Muscle layer of colon (tissue), 2 donors: ENCODE data around the gene DHRSX.
A peak's percentile ranks its signal among the peaks of the same experiment; 100 is the strongest.

Experiments
- H3K27ac ChIP-seq: one replicate; pipeline ENCODE4 v1.7.0; 2013; ENCODE audit warnings: low read depth, mild to moderate bottlenecking, low read length, moderate library complexity
- H3K27me3 ChIP-seq, 2 donors: one replicate each; pipeline ENCODE4 v1.7.0; 2013; ENCODE audit warnings: low read length in 2 of 2, mild to moderate bottlenecking in 2 of 2; ENCODE audit not compliant: insufficient read depth in 2 of 2, control insufficient read depth in 1 of 2
- H3K36me3 ChIP-seq: one replicate; pipeline ENCODE4 v1.7.0; 2013; ENCODE audit warnings: mild to moderate bottlenecking, low read length; ENCODE audit not compliant: insufficient read depth
- H3K4me1 ChIP-seq: one replicate; pipeline ENCODE4 v1.7.0; 2013; ENCODE audit warnings: mild to moderate bottlenecking, low read length; ENCODE audit not compliant: insufficient read depth
- H3K4me3 ChIP-seq, 2 donors: one replicate each; pipeline ENCODE4 v1.7.0; 2013; ENCODE audit warnings: low read length in 2 of 2, low read depth in 1 of 2, mild to moderate bottlenecking in 1 of 2, moderate library complexity in 1 of 2
- H3K9ac ChIP-seq: one replicate; pipeline ENCODE4 v1.7.0; 2013; ENCODE audit warnings: low read length
- H3K9me3 ChIP-seq: one replicate; pipeline ENCODE4 v1.7.0; 2013; ENCODE audit warnings: mild to moderate bottlenecking, low read length
- donor health status: abdominal sarcoma.
- donor health status: Adenocarcinoma of cecum.

The DHRSX gene, protein sequence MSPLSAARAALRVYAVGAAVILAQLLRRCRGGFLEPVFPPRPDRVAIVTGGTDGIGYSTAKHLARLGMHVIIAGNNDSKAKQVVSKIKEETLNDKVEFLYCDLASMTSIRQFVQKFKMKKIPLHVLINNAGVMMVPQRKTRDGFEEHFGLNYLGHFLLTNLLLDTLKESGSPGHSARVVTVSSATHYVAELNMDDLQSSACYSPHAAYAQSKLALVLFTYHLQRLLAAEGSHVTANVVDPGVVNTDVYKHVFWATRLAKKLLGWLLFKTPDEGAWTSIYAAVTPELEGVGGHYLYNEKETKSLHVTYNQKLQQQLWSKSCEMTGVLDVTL

GRCh38 chrX:2500803-2501558, at the start of gene DHRSX, which contains the start of gene ZBED1:
TSS of gene DHRSX (minus strand) at chrX:2500976. CDS start at chrX:2500925, 51 bp downstream.
TSS of gene ZBED1 (minus strand) at chrX:2500976. CDS start at chrX:2490719, 10,257 bp downstream.
- H3K9me3 ChIP-seq: no peaks in the 10 kb centered on the region
- H3K27me3 ChIP-seq: no peaks in the 10 kb centered on the region
- H3K4me1 ChIP-seq: peaks cover 26% of the 10 kb centered on the region
- peak within 1 kb of the TSS; percentile 75 to 94 for H3K4me3 ChIP-seq
- no peaks in the 10 kb centered on the region for H3K36me3 ChIP-seq
- H3K9ac ChIP-seq: no peak within 1 kb of the TSS
- peak within 1 kb of the TSS; percentile 78 for H3K27ac ChIP-seq

DNA sequence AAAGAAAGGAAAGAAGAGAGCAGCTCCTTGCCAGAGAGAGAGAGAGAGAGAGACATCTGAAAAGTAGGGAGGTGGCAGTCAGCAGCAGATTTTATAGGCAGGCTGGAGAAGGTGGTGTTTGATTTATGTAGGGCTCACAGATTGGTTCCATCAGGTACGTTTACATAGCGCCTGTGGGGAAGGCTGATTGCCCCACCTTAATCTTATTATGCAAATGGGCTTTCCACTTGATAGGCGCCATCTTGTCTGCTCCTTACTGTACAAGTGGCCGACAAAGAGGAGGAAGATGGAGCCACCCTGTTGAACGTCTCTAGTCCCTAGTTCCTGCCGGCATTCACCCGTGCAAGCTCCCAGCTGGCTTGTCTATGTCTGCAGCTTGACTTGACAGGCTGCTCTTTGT, 49.1 kb upstream of the DHRSX start:
- Histone ChIP-seq H3K27me3 (no peaks in the 10 kb centered on the region), H3K9ac (no peak overlapping the region), H3K4me1 (no peaks in the 10 kb centered on the region), H3K4me3 (no peak overlapping the region), H3K36me3 (no peaks in the 10 kb centered on the region), H3K27ac (no peak overlapping the region), H3K9me3 (no peaks in the 10 kb centered on the region)

GRCh38 chrX:2548711-2549423, 48.1 kb upstream of the DHRSX start:
- H3K9ac ChIP-seq: no peak overlapping the region
- H3K27me3 ChIP-seq: no peaks in the 10 kb centered on the region
- H3K36me3 ChIP-seq: no peaks in the 10 kb centered on the region
- no peaks in the 10 kb centered on the region for H3K4me1 ChIP-seq
- H3K9me3 ChIP-seq: no peaks in the 10 kb centered on the region
- H3K27ac ChIP-seq: no peak overlapping the region
- H3K4me3 ChIP-seq: no peak overlapping the region

GRCh38 chrX:2547736-2548135, 47.0 kb upstream of the DHRSX start:
- H3K4me1 ChIP-seq: no peaks in the 10 kb centered on the region
- H3K27ac ChIP-seq: no peak overlapping the region
- no peaks in the 10 kb centered on the region for H3K27me3 ChIP-seq
- no peaks in the 10 kb centered on the region for H3K36me3 ChIP-seq
- H3K9me3 ChIP-seq: no peaks in the 10 kb centered on the region
- H3K9ac ChIP-seq: no peak overlapping the region
- no peak overlapping the region for H3K4me3 ChIP-seq

DNA sequence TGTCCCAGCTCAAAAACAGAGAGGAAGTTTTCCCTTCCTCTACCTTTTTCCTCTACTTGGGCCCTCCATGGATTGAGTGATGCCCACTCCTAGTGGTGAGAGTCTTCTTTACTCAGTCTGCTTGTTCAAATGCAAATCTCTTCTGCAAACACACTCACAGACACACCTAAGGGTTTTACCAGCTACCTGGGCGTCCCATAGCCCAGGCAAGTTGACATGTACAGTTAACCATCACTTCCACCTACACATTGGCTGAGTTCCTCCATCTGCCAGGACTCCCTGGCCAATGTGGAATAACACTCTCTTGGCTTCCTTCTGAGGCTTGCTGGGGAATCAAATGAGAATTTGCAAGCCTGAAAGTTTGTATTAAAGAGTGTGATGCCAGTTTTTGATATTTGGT, 45.7 kb upstream of the DHRSX start:
- Histone ChIP-seq H3K27me3 (no peaks in the 10 kb centered on the region), H3K4me3 (no peak overlapping the region), H3K9me3 (no peaks in the 10 kb centered on the region), H3K9ac (no peak overlapping the region), H3K36me3 (no peaks in the 10 kb centered on the region), H3K4me1 (no peaks in the 10 kb centered on the region), H3K27ac (no peak overlapping the region)

GRCh38 chrX:2545144-2545543, 44.4 kb upstream of the DHRSX start:
- no peak overlapping the region for H3K4me3 ChIP-seq
- H3K9me3 ChIP-seq: no peaks in the 10 kb centered on the region
- no peaks in the 10 kb centered on the region for H3K27me3 ChIP-seq
- no peaks in the 10 kb centered on the region for H3K4me1 ChIP-seq
- H3K27ac ChIP-seq: no peak overlapping the region
- H3K9ac ChIP-seq: no peak overlapping the region
- H3K36me3 ChIP-seq: no peaks in the 10 kb centered on the region

DNA sequence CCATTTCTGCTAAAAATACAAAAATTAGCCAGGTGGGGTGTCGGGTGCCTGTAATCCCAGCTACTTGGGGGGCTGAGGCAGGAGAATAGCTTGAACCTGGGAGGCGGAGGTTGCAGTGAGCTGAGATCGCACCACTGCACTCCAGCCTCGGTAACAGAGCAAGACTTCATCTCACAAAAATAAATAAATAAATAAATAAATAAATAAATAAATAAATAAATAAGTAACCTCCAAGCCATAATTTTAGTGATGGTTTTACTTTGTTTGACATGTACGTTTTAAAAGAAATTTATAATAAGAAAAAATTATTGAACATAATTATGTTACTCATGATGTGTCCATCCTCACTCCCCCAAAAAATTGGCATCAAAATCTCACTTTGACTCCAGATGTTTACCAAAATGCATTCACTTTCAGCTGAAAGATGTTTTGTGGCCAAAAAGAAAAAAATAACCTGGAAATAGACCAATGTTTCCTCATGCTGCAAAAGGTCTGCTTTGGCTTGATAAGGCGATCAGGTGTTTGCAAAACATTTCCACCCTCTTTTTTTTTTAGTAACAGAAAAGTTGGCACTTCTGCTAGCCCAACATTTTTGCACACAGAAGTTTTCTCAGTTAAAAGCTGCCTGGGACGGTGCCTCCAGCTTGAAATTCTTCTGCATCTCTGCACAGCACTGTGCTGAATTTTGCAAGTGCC, 42.2 kb upstream of the DHRSX start:
- H3K27me3 ChIP-seq: no peaks in the 10 kb centered on the region

DNA sequence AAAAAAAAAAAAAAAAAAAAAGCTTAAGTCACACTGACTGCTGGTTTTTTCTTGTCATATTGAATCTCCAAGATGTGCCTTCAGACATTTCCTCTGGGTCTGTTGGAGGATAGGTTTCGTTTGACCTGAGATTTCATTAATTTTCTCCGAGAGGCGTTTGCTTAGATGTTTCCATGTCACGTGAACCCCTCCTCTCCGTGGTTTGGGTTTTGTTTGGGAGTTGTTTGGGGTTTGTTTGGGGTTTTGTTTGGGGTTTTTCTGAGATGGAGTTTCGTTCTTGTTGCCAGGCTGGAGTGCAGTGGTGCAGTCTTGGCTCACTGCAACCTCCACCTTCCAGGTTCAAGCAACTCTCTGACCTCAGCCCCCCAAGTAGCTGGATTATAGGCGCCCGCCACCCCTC, 40.8 kb upstream of the DHRSX start:
- H3K27ac ChIP-seq: no peak overlapping the region

More for the DNA sequence above, 42.2 kb upstream of the DHRSX start:
- H3K9me3 ChIP-seq: no peaks in the 10 kb centered on the region
- H3K36me3 ChIP-seq: no peaks in the 10 kb centered on the region
- H3K9ac ChIP-seq: no peak overlapping the region
- H3K27ac ChIP-seq: no peak overlapping the region
- no peaks in the 10 kb centered on the region for H3K4me1 ChIP-seq
- H3K4me3 ChIP-seq: no peak overlapping the region

DNA sequence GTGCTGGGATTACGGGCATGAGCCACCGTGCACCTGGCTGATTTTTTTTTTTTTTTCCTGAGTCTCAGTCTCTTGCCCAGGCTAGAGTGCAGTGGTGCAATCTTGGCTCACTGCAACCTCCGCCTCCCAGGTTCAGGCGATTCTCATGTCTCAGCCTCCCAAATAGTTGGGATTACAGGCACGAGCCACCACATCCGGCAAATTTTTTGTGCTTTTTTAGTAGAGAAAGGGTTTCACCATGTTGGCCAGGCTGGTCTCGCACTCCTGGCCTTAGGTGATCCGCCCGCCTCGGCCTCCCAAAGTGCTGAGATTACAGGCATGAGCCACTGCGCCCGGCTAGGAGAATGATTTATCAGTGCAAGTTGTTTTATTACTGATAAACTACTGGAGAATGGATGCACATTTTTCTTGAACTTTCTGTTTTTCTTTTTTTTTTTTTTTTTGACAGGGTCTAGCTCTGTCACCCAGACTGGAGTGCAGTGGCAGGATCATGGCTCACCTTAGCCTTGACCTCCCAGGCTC, 39.7 kb upstream of the DHRSX start:
- H3K9ac ChIP-seq: no peak overlapping the region
- H3K4me1 ChIP-seq: no peaks in the 10 kb centered on the region
- no peak overlapping the region for H3K27ac ChIP-seq
- H3K27me3 ChIP-seq: no peaks in the 10 kb centered on the region
- H3K9me3 ChIP-seq: no peaks in the 10 kb centered on the region
- H3K36me3 ChIP-seq: no peaks in the 10 kb centered on the region
- no peak overlapping the region for H3K4me3 ChIP-seq

More for the DNA sequence above, 40.8 kb upstream of the DHRSX start:
- no peaks in the 10 kb centered on the region for H3K4me1 ChIP-seq
- H3K9ac ChIP-seq: no peak overlapping the region
- no peaks in the 10 kb centered on the region for H3K9me3 ChIP-seq
- H3K27me3 ChIP-seq: no peaks in the 10 kb centered on the region
- H3K36me3 ChIP-seq: no peaks in the 10 kb centered on the region
- H3K4me3 ChIP-seq: no peak overlapping the region

DNA sequence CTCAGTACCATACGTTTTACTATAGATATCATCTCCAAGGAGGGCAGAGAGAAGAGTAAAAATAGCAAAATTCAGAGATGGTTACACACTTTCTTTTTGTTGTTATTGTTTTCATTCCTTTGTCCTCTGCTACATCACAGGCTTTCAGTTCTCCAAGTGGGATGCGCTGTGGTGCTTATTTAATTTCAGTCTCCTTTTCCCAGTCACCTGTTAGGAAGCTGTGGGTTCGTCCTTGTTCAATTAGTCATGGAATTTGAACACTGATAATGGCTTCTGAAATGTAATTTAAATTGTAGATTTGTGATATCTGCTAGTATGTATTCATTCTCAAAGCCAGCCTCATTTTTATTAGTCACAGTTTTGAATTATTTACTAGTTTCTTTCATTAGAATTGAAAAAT, 38.8 kb upstream of the DHRSX start:
- Histone ChIP-seq H3K27ac (no peak overlapping the region), H3K9me3 (no peaks in the 10 kb centered on the region), H3K36me3 (no peaks in the 10 kb centered on the region), H3K4me3 (no peak overlapping the region), H3K4me1 (no peaks in the 10 kb centered on the region), H3K9ac (no peak overlapping the region), H3K27me3 (no peaks in the 10 kb centered on the region)
